ENCODE measurements around the gene AKR7A2.
A peak's percentile ranks its signal among the peaks of the same experiment; 100 is the strongest.
"Not testable (repeated sequence)": the region's sequence is repeated elsewhere in the genome, so short reads cannot be mapped to it uniquely, and the experiment has no call there.

The AKR7A2 gene

GRCh38 chr1:19305880-19306279 lies 6.1 kb downstream of the AKR7A2 start:
- Histone ChIP-seq H3K36me3 (ENCODE audit: control insufficient read depth, insufficient read depth, low read length) (no peaks in the 10 kb centered on the region), H3K27me3 (ENCODE audit: control insufficient read depth, insufficient read depth, low read length) (no peaks in the 10 kb centered on the region), H3K4me2 (ENCODE audit: low read length) (no peak overlapping the region), H2AFZ (no peak overlapping the region), H3K9ac (no peak overlapping the region), H3K4me3 (ENCODE audit: low read depth, low read length) (no peak overlapping the region), H3K9me3 (ENCODE audit: control insufficient read depth, low read length) (no peaks in the 10 kb centered on the region), H3K27ac (no peak overlapping the region), H3K79me2 (no peaks in the 10 kb centered on the region), H3K4me1 (no peaks in the 10 kb centered on the region)
- no peak for TF ChIP-seq CTCF (IDR thresholded peaks at IDR 0.05)

- not testable (repeated sequence) for H3K79me2 ChIP-seq; H3K27me3 ChIP-seq (ENCODE audit: control insufficient read depth, insufficient read depth, low read length); H2AFZ ChIP-seq; H3K27ac ChIP-seq; H3K4me1 ChIP-seq; H3K4me2 ChIP-seq (ENCODE audit: low read length); H3K9me3 ChIP-seq (ENCODE audit: control insufficient read depth, low read length); H3K36me3 ChIP-seq (ENCODE audit: control insufficient read depth, insufficient read depth, low read length); H3K9ac ChIP-seq; H3K4me3 ChIP-seq (ENCODE audit: low read depth, low read length)
Observed at GRCh38 chr1:19304081-19304480, 7.9 kb downstream of the AKR7A2 start.

- no peaks in the 10 kb centered on the region for H3K4me1 ChIP-seq
- no peak overlapping the region for H3K27ac ChIP-seq
- H2AFZ ChIP-seq: no peak overlapping the region
- H3K27me3 ChIP-seq (ENCODE audit: control insufficient read depth, insufficient read depth, low read length): no peaks in the 10 kb centered on the region
- no peak overlapping the region for H3K4me2 ChIP-seq (ENCODE audit: low read length)
- no peak overlapping the region for H3K9ac ChIP-seq
- H3K36me3 ChIP-seq (ENCODE audit: control insufficient read depth, insufficient read depth, low read length): no peaks in the 10 kb centered on the region
- no peak for TF ChIP-seq CTCF (IDR thresholded peaks at IDR 0.05)
- H3K4me3 ChIP-seq (ENCODE audit: low read depth, low read length): no peak overlapping the region
- no peaks in the 10 kb centered on the region for H3K79me2 ChIP-seq
- H3K9me3 ChIP-seq (ENCODE audit: control insufficient read depth, low read length): no peaks in the 10 kb centered on the region
Observed at GRCh38 chr1:19300211-19300610, 11.7 kb downstream of the AKR7A2 start.

GRCh38 chr1:19294638-19295037 lies 17.3 kb downstream of the AKR7A2 start:
- no peak overlapping the region for H3K27ac ChIP-seq
- no peak overlapping the region for H3K9ac ChIP-seq
- H3K79me2 ChIP-seq: no peaks in the 10 kb centered on the region
- H3K4me3 ChIP-seq (ENCODE audit: low read depth, low read length): no peak overlapping the region
- H3K36me3 ChIP-seq (ENCODE audit: control insufficient read depth, insufficient read depth, low read length): no peaks in the 10 kb centered on the region
- no peak overlapping the region for H2AFZ ChIP-seq
- no peaks in the 10 kb centered on the region for H3K9me3 ChIP-seq (ENCODE audit: control insufficient read depth, low read length)
- no peak for TF ChIP-seq CTCF (IDR thresholded peaks at IDR 0.05)
- H3K4me2 ChIP-seq (ENCODE audit: low read length): no peak overlapping the region
- H3K27me3 ChIP-seq (ENCODE audit: control insufficient read depth, insufficient read depth, low read length): no peaks in the 10 kb centered on the region
- no peaks in the 10 kb centered on the region for H3K4me1 ChIP-seq

GRCh38 chr1:19289244-19289643 lies 22.7 kb downstream of the AKR7A2 start:
- no peaks in the 10 kb centered on the region for H3K27me3 ChIP-seq (ENCODE audit: control insufficient read depth, insufficient read depth, low read length)
- no peak overlapping the region for H3K9ac ChIP-seq
- H3K9me3 ChIP-seq (ENCODE audit: control insufficient read depth, low read length): no peaks in the 10 kb centered on the region
- no peaks in the 10 kb centered on the region for H3K79me2 ChIP-seq
- H3K27ac ChIP-seq: no peak overlapping the region
- H3K4me2 ChIP-seq (ENCODE audit: low read length): peak overlapping the region; percentile 85
- H2AFZ ChIP-seq: peak overlapping the region; percentile 63
- no peak for TF ChIP-seq CTCF (IDR thresholded peaks at IDR 0.05)
- peak overlapping the region; percentile 56 for H3K4me3 ChIP-seq (ENCODE audit: low read depth, low read length)
- no peaks in the 10 kb centered on the region for H3K36me3 ChIP-seq (ENCODE audit: control insufficient read depth, insufficient read depth, low read length)
- no peaks in the 10 kb centered on the region for H3K4me1 ChIP-seq

- H3K79me2 ChIP-seq; H3K9ac ChIP-seq; H3K4me1 ChIP-seq; H3K27ac ChIP-seq; H3K9me3 ChIP-seq (ENCODE audit: control insufficient read depth, low read length); H3K36me3 ChIP-seq (ENCODE audit: control insufficient read depth, insufficient read depth, low read length); H3K27me3 ChIP-seq (ENCODE audit: control insufficient read depth, insufficient read depth, low read length): not testable (repeated sequence)
- Histone ChIP-seq H2AFZ (peak within 1 kb of the TSS; percentile 63), H3K4me3 (ENCODE audit: low read depth, low read length) (peak within 1 kb of the TSS; percentile 56), H3K4me2 (ENCODE audit: low read length) (peak within 1 kb of the TSS; percentile 85)
Observed at GRCh38 chr1:19288324-19289241, 23.4 kb downstream of the AKR7A2 start, which contains the start of gene AKR7A3. Gene AKR7A3, minus strand, starts transcription at chr1:19288770. Its CDS starts 61 bp downstream, at chr1:19288709.
